HG03342 (cell line): ENCODE results near the gene RAB2B.
"Not testable (repeated sequence)": the region's sequence is repeated elsewhere in the genome, so short reads cannot be mapped to it uniquely, and the experiment has no call there.

Experiments used
- ATAC-seq: cut with Tn5 transposase; IDR thresholded peaks from one replicate; pipeline ENCODE4 v1.9.1; 2021; ENCODE audit warnings: mild to moderate bottlenecking, moderate library complexity; ENCODE audit not compliant: unreplicated experiment

RAB2B gene

DNA sequence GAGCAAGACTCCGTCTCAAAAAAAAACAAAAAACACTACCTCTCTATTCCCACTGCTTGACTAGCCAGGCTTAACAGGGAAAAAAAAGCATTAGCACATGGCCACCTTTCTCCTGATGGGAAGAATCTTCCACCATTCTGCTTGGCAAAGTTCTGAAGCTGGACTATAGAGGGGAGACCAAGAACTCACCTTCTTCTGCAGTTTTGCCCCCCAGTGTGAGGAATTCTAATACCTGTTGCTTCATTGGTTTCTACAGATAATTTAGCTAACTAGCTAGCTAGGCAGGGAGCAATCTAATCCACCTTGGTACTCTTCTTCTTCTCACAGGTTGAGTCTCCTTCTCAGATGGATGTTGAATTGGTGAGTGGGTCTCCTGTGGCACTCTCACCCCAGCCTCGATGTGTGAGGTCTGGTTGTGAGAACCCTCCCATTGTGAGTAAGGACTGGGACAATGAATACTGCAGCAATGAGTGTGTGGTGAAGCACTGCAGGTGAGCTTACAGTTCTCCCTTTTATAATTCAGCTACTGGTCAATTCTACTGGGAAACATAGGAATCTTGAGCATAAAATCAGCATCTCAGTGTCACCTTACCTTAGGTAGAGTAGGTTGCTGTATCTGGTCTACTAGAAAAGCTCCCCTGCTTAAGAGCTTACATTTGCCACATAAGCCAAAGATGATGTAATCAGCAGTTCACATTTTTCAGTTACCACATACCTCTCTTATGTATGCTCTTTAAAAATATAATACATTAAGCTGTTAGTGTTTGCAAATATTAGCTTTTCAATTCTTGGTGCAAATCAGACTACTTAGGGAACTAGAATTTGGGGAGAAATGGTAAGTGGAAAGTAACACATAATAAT, 18.4 kb upstream of the RAB2B start:
- no peak for ATAC-seq

DNA sequence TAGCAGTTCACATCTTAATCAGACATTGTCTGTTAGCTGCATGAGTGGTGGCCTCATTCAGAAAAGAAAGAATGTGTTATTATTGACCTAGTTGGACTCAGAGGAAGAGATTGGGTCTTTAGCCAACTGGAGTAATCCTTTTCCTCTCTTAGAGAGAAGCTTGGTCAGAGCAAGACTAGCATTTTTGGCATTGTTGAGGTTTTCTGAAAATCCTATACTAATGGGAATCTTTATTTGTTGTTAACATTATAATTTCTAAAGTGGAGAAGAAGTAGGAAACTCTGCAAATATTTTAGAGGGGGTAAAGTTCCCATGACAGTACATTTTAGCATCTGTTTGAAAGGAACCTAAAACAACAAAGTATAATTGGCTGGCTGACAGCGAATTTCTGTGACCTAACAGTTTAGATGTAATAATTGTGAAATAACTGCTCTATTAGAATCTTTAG, 9.9 kb upstream of the RAB2B start:
- no peak for ATAC-seq

DNA sequence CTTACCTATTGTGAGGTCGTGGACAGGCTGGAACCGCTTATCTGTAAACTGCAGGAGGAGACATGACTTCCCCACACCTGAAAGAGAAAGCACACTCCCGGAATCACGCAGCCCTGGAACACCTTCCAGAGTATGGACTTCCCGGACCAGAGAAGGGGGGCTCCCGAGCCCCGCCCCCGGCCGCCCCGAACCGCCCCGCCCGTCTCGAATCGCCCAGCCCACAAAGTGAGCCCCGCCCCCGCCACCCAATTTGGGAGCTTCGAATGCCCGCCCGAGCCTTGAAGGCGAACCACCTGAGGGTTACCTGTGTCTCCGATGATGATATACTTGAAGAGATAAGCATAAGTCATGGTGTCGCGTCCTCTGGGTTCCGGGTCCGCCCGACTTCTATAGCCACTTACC, 235 bp downstream of the RAB2B start:
- ATAC-seq: no peak

DNA sequence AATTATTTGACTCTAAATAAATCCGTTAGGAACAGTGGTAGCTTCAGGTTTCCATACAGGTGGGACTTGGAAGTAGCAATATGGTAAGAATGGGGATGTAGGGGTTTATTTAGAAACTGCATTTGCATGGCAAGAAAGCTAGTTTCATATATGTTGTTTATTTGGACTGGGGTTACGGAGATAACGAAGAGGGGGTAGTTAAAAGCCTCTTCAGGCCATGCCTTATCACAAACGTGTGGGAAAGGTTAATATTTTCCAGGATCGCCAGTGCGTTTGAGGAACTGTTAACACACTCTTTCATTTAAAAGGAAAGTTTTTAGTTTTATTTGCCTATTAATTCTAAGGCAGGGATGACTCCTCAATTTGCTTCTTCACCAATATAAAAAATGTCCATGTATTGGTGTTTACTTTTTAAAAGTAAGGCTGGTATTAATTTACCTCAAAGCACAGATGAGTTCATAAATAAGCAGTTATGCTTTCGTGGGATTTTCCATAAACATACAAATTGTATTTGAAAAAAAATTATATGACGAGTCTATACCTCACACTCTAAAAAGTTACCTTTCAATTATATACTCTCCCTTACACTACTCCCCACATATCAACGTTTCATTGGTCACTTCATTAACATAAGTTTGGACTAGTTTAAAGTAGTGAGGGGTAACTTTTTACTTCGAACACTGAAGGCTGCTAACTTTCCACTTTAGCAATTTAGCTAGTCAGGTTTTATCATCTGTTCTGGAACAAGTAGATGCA, 814 bp downstream of the RAB2B start:
- no peak for ATAC-seq

DNA sequence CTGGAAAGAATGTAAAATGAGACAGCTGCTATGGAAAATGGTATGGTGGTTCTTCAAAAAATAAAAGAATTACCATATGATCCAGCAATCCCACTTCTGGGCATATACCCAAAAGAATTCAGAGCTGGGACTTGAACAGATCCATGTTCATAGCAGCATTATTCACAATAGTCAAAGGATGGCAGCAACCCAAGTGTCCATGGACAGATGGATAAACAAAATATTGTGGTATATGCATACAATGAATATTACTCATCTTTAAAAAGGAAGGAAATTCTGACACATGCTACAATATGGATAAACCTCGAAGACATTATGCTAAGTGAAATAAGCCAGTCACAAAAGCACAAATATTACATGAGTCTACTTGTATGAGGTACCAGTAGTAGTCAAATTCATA, 9.1 kb downstream of the RAB2B start:
- ATAC-seq: no peak

DNA sequence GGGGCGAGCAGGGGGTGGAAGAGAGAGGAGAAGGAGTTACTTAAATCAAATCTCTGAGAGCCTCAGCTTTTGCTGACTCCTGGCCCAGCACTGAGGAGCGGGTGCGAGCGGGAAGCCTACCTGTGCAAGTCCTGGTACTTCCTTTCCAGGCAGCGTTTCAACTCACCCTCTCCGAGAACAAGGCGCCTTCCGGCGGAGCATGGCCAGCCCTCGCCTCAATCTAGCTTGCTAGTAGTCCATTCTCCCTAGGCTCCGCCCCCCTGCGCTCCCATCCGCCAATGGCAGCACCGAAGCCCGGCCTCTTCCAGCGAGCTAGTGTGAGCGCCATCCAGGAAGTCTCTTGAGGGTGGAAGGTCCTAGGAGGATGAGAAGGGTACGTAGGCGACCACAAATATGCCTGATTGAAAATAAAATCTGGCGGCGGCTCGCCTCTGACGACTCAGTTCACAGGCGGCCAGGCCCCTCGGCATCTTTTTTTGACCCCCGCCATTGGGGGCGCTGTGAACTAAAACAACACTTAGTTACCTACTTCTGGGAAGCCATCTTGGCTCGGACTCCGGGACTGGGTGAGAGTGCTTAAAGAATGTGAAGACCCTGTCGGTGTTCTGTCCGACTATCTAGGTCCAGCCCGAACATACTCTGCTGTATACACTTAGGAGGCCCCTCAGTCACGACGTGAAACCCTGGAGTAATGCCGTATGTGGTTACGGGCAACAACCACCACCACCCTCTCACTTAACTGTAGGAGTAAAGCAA, 20.7 kb downstream of the RAB2B start, which contains the start of gene CHD8:
Gene CHD8, minus strand, starts transcription at position 212 of the 756 bp plus-strand sequence. CDS start 24,480 bp downstream, outside the sequence.
- peak; percentile 97 for ATAC-seq

DNA sequence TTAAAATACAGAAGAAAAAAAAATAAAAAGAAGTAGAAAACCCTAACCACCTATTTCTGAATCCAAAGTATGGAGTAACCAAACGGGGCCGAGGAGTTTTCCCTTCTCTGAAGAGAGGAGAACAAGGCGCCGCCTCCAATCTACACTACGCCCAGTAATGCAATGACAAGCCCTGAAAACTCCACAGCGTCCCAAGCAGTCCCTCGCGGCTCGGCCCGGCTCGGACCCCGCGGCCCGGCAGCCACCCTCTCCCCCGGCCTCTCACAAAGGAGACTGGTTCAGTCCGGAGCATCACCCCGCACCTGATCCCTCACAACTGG, 21.2 kb downstream of the RAB2B start:
- ATAC-seq: peak; percentile 25

DNA sequence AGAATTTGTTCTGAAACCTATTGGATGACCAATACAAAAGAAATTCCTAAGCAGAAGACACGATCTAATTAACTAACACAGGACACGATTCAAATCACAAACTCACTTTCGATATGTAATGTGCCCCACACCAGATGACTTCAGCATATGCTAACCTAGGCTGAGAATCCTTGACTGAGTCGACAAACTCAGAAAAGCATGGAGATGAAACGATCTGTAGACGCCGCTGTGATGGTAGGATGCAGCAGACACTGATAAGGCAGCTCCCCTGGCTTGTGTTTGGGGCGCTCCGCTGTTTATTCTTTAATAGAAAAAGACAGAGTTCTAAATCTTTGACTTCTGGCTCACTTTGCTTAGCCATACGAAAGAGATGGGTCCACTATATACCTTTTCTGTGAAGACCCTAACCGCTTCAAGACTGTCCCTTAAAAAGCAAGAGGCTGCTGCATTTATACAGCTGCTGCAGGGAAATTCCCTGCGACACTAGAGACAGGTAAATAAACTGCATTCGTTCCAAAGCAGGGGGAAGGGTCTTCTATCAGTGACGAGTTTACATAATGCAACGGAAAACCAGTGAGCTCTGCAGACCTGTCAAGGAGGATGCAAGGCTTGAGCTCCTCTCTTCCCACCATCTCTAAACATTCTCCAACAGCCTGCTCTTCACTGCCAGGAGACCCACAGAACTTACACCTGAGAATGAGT, 21.8 kb downstream of the RAB2B start:
- no peak for ATAC-seq

DNA sequence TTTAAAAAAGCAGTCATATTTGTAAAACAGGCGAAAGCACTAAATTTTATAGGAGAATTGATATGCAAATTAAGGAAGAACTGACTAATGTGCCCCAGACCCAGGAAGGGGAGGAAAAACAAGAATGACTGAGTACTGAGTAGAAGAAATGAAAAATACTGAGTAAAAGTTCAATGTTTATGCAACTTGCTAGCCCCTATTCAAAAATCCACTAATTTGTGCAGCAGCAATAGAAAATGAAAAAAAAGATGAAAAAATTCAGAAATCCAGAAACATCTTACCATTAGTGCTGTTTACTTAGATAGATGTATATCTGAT, 26.9 kb downstream of the RAB2B start:
- ATAC-seq: no peak

DNA sequence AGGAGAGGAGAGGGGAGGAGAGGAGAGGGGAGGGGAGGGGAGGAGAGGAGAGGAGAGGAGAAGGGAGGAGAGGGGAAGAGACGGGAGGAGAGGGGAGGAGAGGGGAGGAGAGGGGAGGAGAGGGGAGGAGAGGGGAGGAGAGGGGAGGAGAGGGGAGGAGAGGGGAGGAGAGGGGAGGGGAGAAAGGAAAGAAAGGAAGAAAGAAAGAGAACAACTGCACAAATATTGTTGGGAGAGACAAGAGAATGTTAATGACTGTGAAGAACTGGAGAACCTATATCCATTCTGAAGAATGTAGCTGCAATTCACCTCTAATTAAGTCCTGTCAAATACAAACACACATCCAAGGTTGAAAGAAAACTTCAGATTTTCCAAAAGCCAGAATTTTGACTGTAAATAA, 34.1 kb downstream of the RAB2B start:
- not testable (repeated sequence) for ATAC-seq

DNA sequence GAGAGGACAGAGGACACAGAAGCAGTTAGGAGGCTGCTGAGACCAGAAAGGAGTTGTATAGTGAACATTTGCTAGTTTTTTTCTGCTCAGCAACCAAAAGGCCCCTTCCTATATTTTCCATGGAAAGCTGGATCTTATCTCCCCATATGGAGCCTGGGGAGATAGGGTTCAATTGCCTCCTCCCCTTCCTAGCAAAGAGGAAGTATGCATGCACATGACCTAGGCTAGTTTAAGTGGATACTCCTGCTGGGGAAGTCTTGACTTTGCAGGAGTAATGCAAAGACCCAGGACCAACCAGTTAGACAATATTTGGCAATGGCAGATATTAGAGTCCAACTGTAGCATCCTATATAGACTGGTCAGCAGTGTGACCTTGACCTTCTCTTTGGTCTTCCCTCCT, 35.9 kb downstream of the RAB2B start:
- ATAC-seq: no peak

DNA sequence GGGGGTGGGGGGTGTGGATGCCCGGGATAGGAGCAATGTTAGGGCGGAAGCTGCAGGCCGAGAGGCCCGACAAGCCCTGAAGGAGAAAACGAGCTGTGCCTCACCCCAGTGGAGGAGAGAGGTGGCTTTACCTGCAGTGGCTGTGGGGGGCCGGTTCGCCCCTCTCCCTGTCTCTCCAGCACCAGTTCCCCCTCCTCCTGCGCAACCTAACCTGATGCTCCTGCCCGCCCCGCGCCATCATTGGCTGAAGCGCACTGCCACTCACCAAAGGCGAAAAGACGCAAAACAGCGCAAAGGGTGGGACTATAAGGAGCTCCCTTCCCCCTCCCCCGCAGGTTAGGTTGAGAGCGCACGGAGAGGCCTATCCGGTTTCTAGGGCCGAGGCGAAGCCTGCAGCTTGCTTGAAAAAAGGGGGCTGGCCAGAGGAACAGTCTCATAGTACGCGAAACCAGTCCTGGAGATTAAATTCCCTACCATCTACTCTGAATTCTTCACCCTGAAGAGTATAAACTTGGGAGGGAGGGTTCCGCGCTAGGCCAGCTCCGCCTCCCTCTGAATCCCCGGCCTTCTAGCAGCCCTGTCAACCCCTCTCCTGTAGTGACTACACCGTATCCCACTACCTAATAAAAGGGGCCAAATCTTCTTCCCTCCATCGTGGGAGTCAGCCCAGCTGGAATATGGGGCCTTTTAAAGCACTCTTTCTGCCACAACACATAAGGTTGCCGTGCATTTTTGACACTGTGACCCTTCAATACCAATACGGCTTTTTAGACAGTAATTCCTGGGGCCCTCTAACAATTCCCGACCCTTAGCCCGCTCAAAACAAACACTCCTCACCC, 39.5 kb downstream of the RAB2B start:
- peak; percentile 98 for ATAC-seq

DNA sequence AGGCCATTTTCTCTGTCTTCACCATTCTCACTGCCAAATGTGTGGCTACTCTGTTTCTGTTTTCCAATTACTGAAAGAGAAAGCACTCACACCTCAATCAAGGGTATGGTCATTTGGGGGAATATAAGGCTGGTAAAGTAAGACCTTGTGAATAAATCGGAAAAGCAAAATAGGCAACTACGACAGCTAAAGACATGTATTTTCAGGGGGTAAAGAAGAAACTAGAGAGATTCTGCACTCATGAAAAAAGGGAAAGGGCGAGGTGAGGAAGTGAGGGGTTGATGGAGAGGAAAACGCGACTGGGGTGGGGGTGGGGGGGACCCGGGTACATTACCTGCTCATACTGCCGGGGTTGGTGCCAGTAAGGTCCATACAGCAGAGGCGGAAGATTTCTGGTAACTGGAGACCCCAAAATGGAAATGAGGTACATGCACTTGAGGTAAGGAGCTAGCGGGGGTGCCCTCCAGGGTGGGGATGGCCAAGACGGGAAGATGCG, 40.1 kb downstream of the RAB2B start:
- no peak for ATAC-seq

DNA sequence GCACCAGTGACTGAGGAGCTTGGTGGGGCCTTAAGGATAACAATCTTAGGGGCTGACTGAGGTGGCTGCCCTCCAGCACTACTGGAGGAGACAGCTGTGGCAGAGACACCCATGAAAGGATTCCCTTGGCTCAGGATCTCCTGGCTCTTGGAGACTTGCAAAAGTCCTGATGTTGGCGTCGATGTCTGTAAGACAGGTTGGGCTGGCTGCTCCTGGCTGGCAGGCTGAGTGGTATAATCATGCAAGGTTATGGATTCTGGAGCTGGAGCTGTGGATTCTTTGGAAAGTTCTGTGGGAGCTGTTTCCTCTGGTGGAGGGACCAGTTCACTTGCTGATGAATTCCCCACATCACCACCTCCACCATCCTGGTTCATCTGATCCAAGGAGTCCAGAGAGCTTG, 45.6 kb downstream of the RAB2B start:
- ATAC-seq: no peak

DNA sequence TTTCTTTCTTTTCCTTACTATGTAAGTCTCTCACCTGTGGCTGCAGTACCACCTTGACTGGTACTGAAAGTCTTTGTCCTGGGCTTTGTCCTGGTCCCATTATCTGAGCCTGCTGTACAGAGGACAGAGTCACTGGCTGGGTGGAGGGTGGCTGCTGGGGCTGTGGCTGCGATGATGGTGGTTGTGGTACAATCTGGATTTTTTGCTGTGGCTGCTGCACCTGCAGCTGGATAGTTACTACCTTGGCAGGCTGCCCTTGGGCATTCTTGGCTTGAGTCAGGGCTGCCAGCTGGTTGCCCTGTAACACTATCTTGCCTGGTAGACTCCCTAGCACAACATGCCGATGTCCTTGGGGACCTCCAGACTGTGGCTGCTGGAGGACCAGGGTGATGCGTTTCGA, 47.8 kb downstream of the RAB2B start:
- ATAC-seq: no peak

DNA sequence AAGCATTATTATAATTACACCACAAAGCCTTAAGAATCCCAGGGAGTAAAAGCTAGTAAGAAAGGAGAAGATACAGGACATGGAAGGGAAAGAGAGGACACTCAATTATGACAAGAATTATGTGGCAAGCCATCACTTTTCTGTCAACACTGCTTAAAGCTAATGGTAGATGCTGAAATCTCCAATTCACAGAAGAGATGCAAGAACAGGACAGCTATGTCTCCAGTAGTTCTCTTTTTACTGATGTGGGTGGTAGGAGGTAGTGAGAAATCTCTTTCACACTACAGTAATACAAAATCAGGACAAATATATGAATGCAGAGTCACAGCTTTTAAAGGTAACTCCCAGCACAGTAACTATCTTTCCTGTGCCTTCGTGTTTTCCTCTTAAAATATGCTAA, 50.1 kb downstream of the RAB2B start:
- no peak for ATAC-seq

DNA sequence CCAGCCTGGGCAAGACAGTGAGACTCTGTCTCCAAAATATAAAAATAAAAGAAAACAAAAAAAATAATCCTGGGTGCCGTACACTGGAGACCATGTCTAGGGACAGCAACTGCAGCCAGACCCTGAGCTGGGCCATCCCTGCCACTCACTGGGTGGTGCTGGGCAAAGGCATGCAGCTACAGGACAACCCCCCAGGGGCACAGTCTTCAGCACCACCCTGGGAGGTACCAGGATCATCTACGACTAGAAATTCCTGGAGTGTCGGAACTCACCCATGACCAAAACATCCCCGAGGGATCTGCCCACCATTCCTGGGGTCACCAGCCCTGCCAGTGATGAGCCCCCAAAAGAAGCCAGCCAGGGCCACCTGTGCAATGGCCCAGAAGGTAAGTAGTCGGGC, 57.2 kb downstream of the RAB2B start:
- no peak for ATAC-seq

DNA sequence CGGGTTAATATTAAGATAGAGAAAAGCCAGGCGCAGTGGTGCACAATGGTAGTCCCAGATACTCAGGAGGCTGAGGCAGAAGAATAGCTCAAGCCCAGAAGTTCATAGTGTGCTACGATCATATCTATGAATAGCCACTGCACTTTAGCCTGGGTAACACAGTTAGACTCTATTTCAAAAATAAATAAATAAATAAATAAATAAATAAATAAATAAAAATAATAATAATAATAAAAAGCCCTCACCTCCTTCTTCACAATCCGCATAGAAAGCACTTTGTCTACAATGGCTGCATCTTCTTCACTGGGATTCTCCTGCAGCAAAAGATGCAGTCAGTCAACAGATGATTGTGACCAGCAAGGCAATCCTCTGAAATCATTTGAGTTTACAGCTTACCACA, 61.4 kb downstream of the RAB2B start:
- ATAC-seq: no peak

DNA sequence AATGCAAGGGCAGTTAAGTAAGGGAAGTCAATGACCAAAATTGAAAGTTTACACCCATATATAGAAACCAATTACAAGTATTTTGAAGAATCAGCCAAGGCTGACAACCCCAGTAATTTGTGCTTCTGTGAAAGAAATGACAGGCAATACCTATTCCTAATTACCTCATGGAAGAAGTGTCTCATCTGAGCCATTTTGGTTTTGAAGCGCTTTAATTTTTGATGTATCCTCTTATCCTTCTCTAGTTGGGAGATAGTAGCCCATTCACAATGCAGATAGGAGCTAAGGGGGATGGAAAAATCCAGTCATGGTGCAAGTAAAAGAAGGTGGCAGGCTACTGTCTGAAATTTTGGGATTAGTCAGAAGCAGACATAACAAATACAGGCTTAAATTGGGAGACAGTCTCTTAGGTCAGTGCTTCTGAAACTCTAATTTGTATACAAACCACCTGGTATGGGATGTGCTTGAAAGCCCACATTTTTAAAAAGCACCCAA, 62.6 kb downstream of the RAB2B start:
- ATAC-seq: no peak
